ENCODE data around the gene BLVRB. TPM values are rescaled to one million over a fixed set of nuclear protein-coding genes. Genes with fewer than 3 reads are reported as not detected.

The BLVRB gene
- total RNA-seq, 2 experiments from 2014 or later, result 4.3 to 5.2 TPM

- no peak overlapping the region for H3K4me3 Mint-ChIP-seq
- intact Hi-C loops (cut with DNase I, micrococcal nuclease), result no loop called here
- no peak for DNase-seq
- Histone ChIP-seq H3K9me3 (ENCODE audit: control insufficient read depth in 1 of 2, insufficient read depth in 1 of 2, low read length in 2 of 2) (no peaks in the 10 kb centered on the region), H3K27me3 (ENCODE audit: control insufficient read depth in 1 of 2, insufficient read depth in 2 of 2, low read length in 2 of 2) (peaks cover 7 to 12% of the 10 kb centered on the region in 2 experiments), H3K4me1 (ENCODE audit: insufficient read depth, low read length) (no peaks in the 10 kb centered on the region), H3K36me3 (ENCODE audit: insufficient read depth, low read length) (no peaks in the 10 kb centered on the region), H3K27ac (ENCODE audit: low read depth in 1 of 2, low read length in 2 of 2) (no peak overlapping the region), H3K4me3 (ENCODE audit: low read length) (no peak overlapping the region)
- ATAC-seq (ENCODE audit: poor library complexity), result no peak
- H3K9me3 Mint-ChIP-seq, result no peaks in the 10 kb centered on the region
- ChIA-PET POLR2A (no interaction called here), CTCF (no interaction called here)
- H3K27me3 Mint-ChIP-seq, result peaks cover 43% of the 10 kb centered on the region
- no peak overlapping the region for H3K27ac Mint-ChIP-seq
- no peaks in the 10 kb centered on the region for H3K4me1 Mint-ChIP-seq (ENCODE audit: low read depth)
- H3K36me3 Mint-ChIP-seq (ENCODE audit: low read depth), result no peaks in the 10 kb centered on the region
- no peak for TF ChIP-seq CTCF (IDR thresholded peaks at IDR 0.05)
Observed at GRCh38 chr19:40506099-40506498, 40.6 kb upstream of the BLVRB start.

DNA sequence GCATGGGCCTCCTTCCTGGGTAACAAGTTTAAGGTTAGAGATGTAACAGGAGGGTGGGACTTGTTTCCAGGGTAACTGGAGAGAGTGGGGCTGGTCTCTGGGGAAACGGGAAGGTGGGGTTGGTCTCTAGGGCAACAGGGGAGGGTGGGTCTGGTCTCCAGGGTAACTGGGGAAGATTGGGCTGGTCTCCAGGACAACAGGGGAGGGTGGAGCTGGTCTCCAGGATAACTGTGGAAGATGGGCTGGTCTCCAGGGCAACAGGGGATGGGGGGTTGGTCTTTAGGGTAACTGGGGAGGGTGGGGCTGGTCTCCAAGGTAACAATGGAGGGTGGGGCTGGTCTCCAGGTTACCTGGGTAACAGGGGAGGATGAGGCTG is 37.8 kb upstream of the BLVRB start:
- Histone ChIP-seq H3K36me3 (ENCODE audit: insufficient read depth, low read length) (no peaks in the 10 kb centered on the region), H3K27me3 (ENCODE audit: control insufficient read depth in 1 of 2, insufficient read depth in 2 of 2, low read length in 2 of 2) (peaks cover 0 to 2% of the 10 kb centered on the region in 2 experiments), H3K4me3 (ENCODE audit: low read length) (no peak overlapping the region), H3K4me1 (ENCODE audit: insufficient read depth, low read length) (no peaks in the 10 kb centered on the region), H3K9me3 (ENCODE audit: control insufficient read depth in 1 of 2, insufficient read depth in 1 of 2, low read length in 2 of 2) (no peaks in the 10 kb centered on the region), H3K27ac (ENCODE audit: low read depth in 1 of 2, low read length in 2 of 2) (no peak overlapping the region)
- peaks cover 29% of the 10 kb centered on the region for H3K27me3 Mint-ChIP-seq
- no peak for DNase-seq
- ChIA-PET CTCF (no interaction called here), POLR2A (no interaction called here)
- H3K4me3 Mint-ChIP-seq, result no peak overlapping the region
- intact Hi-C loops (cut with DNase I, micrococcal nuclease), result no loop called here
- no peak for TF ChIP-seq CTCF (IDR thresholded peaks at IDR 0.05)
- H3K27ac Mint-ChIP-seq, result no peak overlapping the region
- no peaks in the 10 kb centered on the region for H3K4me1 Mint-ChIP-seq (ENCODE audit: low read depth)
- no peak for ATAC-seq (ENCODE audit: poor library complexity)
- no peaks in the 10 kb centered on the region for H3K36me3 Mint-ChIP-seq (ENCODE audit: low read depth)
- H3K9me3 Mint-ChIP-seq, result no peaks in the 10 kb centered on the region

DNA sequence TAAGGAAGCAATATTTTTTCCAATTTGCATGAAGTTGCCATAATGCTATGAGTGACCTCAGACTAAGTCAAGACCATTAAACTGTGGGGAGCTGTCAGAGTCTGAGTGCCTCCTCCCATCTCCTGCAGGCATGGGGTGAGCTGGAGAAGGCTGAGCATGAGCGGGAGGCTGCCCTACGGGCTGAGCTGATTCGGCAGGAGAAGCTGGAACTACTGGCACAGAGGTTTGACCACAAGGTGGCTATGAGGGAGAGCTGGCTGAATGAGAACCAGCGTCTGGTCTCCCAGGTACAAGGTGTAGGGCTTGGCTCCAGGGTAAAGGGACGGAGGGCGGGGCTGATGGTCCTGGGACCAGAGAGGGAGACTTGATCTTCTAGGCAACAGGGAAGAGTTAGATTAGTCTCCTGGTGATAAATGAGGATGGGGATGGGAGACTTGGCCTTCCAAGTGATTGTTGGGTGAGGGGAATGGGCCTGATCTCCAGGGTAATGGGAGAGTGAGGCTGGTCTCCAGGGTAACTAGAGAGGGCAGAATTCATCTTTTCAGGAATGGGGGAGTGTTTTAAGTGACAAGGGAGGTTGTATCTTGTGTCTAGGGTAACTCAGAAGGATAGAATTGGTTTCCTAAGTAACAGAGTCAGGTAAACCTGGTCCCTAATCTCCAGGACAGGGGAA is 37.2 kb upstream of the BLVRB start:
- intact Hi-C loops (cut with DNase I, micrococcal nuclease), result no loop called here
- ATAC-seq (ENCODE audit: poor library complexity) (no peak), DNase-seq (no peak)
- H3K36me3 ChIP-seq (ENCODE audit: insufficient read depth, low read length), result no peaks in the 10 kb centered on the region
- H3K27me3 ChIP-seq (ENCODE audit: control insufficient read depth in 1 of 2, insufficient read depth in 2 of 2, low read length in 2 of 2), result peaks cover 0 to 2% of the 10 kb centered on the region in 2 experiments
- no peaks in the 10 kb centered on the region for H3K9me3 Mint-ChIP-seq
- H3K4me1 Mint-ChIP-seq (ENCODE audit: low read depth), result no peaks in the 10 kb centered on the region
- peaks cover 26% of the 10 kb centered on the region for H3K27me3 Mint-ChIP-seq
- H3K4me1 ChIP-seq (ENCODE audit: insufficient read depth, low read length), result no peaks in the 10 kb centered on the region
- CTCF ChIA-PET, result no interaction called here
- no peak overlapping the region for H3K27ac ChIP-seq (ENCODE audit: low read depth in 1 of 2, low read length in 2 of 2)
- no peaks in the 10 kb centered on the region for H3K9me3 ChIP-seq (ENCODE audit: control insufficient read depth in 1 of 2, insufficient read depth in 1 of 2, low read length in 2 of 2)
- H3K4me3 Mint-ChIP-seq, result no peak overlapping the region
- H3K4me3 ChIP-seq (ENCODE audit: low read length), result no peak overlapping the region
- POLR2A ChIA-PET, result no interaction called here
- TF ChIP-seq CTCF (IDR thresholded peaks at IDR 0.05), result no peak
- no peak overlapping the region for H3K27ac Mint-ChIP-seq
- no peaks in the 10 kb centered on the region for H3K36me3 Mint-ChIP-seq (ENCODE audit: low read depth)

Measured in CD4-positive, alpha-beta T cell (primary cell).